Measurements from ENCODE around the gene JAKMIP1.

JAKMIP1 gene

GRCh38 chr4:6095023-6095752, 105.2 kb downstream of the JAKMIP1 start:
- no peak for DNase-seq (ENCODE audit: low spot score)

- DNase-seq (ENCODE audit: low spot score), result no peak
Observed at GRCh38 chr4:6093671-6094070, 106.7 kb downstream of the JAKMIP1 start.

- no peak for DNase-seq (ENCODE audit: low spot score)
Observed at GRCh38 chr4:6092971-6093370, 107.4 kb downstream of the JAKMIP1 start.

GRCh38 chr4:6092131-6092530, 108.2 kb downstream of the JAKMIP1 start:
- no peak for DNase-seq (ENCODE audit: low spot score)

- no peak for DNase-seq (ENCODE audit: low spot score)
Observed at GRCh38 chr4:6090931-6091330, 109.4 kb downstream of the JAKMIP1 start.

- no peak for DNase-seq (ENCODE audit: low spot score)
Observed at GRCh38 chr4:6088950-6089349, 111.4 kb downstream of the JAKMIP1 start.

GRCh38 chr4:6087669-6088341, 112.5 kb downstream of the JAKMIP1 start:
- no peak for DNase-seq (ENCODE audit: low spot score)

- no peak for DNase-seq (ENCODE audit: low spot score)
Observed at GRCh38 chr4:6086846-6087245, 113.5 kb downstream of the JAKMIP1 start.

GRCh38 chr4:6085691-6086628, 114.4 kb downstream of the JAKMIP1 start:
- DNase-seq (ENCODE audit: low spot score), result no peak

GRCh38 chr4:6085028-6085690, 115.2 kb downstream of the JAKMIP1 start:
- no peak for DNase-seq (ENCODE audit: low spot score)

- no peak for DNase-seq (ENCODE audit: low spot score)
Observed at GRCh38 chr4:6079965-6080364, 120.4 kb downstream of the JAKMIP1 start.

GRCh38 chr4:6078560-6078959, 121.8 kb downstream of the JAKMIP1 start:
- DNase-seq (ENCODE audit: low spot score), result no peak

- DNase-seq (ENCODE audit: low spot score), result no peak
Observed at GRCh38 chr4:6076391-6076790, 124.0 kb downstream of the JAKMIP1 start.

- DNase-seq (ENCODE audit: low spot score), result no peak
Observed at GRCh38 chr4:6074758-6075157, 125.6 kb downstream of the JAKMIP1 start.

- DNase-seq (ENCODE audit: low spot score), result no peak
Observed at GRCh38 chr4:6071959-6072720, 128.2 kb downstream of the JAKMIP1 start.

GRCh38 chr4:6071191-6071958, 129.0 kb downstream of the JAKMIP1 start:
- no peak for DNase-seq (ENCODE audit: low spot score)

GRCh38 chr4:6069845-6070709, 130.3 kb downstream of the JAKMIP1 start:
- DNase-seq (ENCODE audit: low spot score), result no peak

- DNase-seq (ENCODE audit: low spot score), result no peak
Observed at GRCh38 chr4:6068986-6069385, 131.4 kb downstream of the JAKMIP1 start.

- DNase-seq (ENCODE audit: low spot score), result no peak
Observed at GRCh38 chr4:6065934-6066590, 134.3 kb downstream of the JAKMIP1 start.
